Bronchial epithelial cell (primary cell): ENCODE measurements around the gene PLIN4. TPM values are rescaled to one million over a fixed set of nuclear protein-coding genes. Genes with fewer than 3 reads are reported as not detected.

ENCODE experiments used
- DNase-seq: peaks from one replicate; pipeline ENCODE4 v3.0.0-alpha.2; 2010; ENCODE audit warnings: low read depth
- FAIRE-seq: peaks from 2 replicates; lab custom pipeline; 2011; peaks lifted over from hg19 to GRCh38; lab: Jason Lieb, UNC
- H3K27me3 ChIP-seq: 2 replicates; pipeline ENCODE4 v1.5.1; 2011; ENCODE audit warnings: low read length; ENCODE audit not compliant: control insufficient read depth, insufficient read depth
- H3K36me3 ChIP-seq: 2 replicates; pipeline ENCODE4 v1.5.1; 2011; ENCODE audit warnings: low read length; ENCODE audit not compliant: control insufficient read depth, insufficient read depth
- H3K4me3 ChIP-seq: 2 replicates; pipeline ENCODE4 v1.5.1; 2011; ENCODE audit warnings: mild to moderate bottlenecking, low read depth, low read length, control low read depth
- total RNA-seq: library from RNA; depleted of rRNA; stranded (reverse); fragments of >200 nt; gene quantifications from 2 replicates; pipeline ENCODE4 v1.2.1, GENCODE V29; 2014
- TF ChIP-seq, protein P1 (sequence below): IDR thresholded peaks from 2 replicates; pipeline ENCODE4 v1.5.1; 2011; ENCODE audit warnings: mild to moderate bottlenecking, moderate library complexity, low read length, control low read depth, inconsistent platforms; ENCODE audit not compliant: insufficient read depth, severe bottlenecking

The PLIN4 gene
- total RNA-seq, 1 donor from 2014 or later, result 4.7 TPM

DNA sequence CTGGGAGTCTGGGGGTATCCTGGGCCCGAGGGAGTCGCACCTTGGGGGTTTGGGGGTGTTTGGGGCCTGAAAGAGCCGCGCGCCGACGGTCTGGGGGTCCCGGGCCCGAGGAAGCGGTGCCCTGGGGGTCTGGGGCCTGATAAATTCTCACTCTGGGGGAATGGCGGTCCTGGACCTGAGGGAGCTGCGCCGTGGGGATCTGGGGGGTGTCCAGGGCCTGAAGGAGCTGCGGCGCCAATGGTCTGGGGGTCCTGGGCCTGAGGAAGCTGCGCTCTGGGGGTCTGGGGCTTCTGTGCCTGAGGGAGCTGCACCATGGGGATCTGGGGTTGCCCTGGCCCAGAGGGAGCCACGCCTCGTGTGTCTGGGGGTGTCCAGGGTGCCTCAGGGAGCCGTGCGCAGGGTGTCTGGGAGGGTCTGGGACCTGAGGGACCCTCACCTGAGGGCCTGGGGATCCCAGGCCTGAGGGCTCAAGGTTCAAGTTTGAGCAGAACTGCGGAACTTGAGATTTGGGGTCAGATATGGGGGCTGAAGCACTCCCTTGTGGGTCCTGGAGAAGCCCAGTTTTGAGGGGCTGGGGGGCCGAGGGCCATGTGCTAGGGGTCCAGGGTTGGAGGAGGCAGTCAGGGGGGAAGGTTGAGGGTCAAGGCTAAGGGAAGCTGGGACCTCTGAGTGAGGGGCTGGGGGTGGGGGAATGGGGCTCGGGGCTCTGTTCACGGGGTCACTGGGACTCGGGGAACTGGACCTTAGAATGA, 45.1 kb downstream of the PLIN4 start:
- TF ChIP-seq, protein P1, sequence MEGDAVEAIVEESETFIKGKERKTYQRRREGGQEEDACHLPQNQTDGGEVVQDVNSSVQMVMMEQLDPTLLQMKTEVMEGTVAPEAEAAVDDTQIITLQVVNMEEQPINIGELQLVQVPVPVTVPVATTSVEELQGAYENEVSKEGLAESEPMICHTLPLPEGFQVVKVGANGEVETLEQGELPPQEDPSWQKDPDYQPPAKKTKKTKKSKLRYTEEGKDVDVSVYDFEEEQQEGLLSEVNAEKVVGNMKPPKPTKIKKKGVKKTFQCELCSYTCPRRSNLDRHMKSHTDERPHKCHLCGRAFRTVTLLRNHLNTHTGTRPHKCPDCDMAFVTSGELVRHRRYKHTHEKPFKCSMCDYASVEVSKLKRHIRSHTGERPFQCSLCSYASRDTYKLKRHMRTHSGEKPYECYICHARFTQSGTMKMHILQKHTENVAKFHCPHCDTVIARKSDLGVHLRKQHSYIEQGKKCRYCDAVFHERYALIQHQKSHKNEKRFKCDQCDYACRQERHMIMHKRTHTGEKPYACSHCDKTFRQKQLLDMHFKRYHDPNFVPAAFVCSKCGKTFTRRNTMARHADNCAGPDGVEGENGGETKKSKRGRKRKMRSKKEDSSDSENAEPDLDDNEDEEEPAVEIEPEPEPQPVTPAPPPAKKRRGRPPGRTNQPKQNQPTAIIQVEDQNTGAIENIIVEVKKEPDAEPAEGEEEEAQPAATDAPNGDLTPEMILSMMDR, result no peak
- no peak for DNase-seq
- H3K4me3 ChIP-seq, result peak overlapping the region; percentile 78
- peaks cover 12% of the 10 kb centered on the region for H3K36me3 ChIP-seq
- FAIRE-seq, result no peak
- H3K27me3 ChIP-seq, result no peaks in the 10 kb centered on the region

DNA sequence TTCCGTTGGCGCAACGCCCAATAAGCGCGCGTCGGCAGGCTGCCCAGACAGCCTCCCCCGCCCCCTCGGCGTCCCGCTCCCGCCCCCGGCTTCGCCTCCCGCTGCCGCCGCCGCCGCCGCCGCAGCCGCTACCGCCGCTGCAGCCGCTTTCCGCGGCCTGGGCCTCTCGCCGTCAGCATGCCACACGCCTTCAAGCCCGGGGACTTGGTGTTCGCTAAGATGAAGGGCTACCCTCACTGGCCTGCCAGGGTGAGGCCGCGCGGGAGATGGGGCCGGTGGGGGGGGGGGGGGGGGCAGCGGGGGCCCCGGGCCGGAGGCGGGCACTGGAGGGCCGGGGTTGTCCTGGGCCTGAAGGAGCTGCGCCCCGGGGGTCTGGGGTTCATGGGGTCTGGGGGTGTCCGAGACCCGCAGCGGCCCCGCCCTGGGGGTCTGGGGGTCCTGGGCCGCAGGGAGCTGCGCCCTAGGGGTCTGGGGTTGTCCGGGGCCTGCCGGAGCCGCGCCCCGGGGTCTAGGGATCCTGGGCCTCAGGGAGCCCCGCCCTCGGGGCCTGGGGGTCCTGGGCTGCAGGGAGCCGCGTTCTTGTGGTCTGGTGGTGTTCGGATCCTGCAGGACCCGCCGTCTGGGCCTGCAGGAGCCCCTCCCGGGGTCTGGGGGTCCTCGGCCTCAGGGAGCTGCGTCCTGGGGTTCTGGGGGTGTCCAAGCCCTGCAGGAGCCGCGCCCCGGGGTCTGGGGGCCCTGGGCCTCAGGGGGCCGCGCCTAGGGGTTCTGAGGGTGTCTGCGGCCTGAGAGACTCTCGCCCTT, 45.9 kb downstream of the PLIN4 start, which contains the start of gene HDGFL2:
Gene HDGFL2, plus strand, starts transcription at position 124 of the 801 bp plus-strand sequence. Its CDS starts 54 bp downstream, at position 178.
- no peak for FAIRE-seq
- TF ChIP-seq, protein P1, result no peak
- Histone ChIP-seq H3K4me3 (peak within 1 kb of the TSS; percentile 78), H3K27me3 (no peaks in the 10 kb centered on the region), H3K36me3 (peaks cover 10% of the 10 kb centered on the region)
- DNase-seq, result no peak

DNA sequence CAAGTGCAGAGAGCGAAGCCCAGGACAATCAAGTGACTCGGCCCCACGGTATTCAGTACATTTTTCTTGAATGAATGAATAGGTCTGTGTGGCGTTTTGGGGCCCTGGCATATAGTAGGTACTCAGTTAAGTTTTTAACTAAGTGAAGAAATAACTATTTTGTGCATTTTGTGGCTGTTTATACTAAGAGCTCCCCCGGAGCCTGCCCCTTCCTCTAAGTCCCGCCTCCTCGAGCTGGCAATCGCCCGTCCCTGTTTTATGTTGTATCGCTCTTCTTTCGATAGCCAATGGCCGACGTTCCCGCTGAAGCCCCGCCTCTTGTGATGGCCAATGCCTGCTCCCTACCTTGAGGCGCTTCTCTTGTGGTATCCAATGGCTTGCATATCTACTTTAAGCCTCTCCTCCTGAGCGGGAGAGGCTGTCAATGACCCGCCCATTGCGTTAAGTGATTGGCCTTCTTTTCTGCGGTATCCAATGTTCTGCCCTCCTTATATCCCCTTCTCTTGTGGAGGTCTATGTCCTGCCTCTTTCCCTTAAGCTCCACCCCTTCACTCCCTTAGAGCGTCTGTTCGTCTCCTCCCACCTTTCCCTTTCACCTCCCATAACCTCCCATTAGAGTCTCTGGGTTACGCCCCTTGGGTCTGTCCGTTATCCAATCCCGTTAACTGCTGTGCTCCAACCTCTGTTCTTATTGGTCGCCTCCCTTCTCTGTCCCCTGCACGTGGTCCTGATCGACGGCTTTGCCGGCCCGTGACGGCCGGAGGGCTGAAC, 46.7 kb downstream of the PLIN4 start:
- peaks cover 7% of the 10 kb centered on the region for H3K36me3 ChIP-seq

DNA sequence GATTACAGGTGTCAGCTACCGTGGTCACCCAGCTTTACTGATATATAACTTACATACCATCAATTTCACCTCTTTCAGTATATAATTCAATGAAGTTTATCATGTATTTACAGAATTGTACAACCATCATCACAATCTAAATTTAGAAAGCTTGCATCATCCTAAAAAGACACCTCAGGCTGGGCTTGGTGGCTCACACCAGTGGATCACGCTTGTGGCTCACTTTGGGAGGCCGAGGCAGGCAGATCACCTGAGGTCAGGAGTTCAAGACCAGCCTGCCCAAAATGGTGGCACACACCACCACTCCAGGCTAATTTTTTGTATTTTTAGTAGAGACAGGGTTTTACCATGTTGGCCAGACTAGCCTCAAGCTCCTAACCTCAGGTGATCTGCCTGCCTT, 50.5 kb downstream of the PLIN4 start:
- H3K27me3 ChIP-seq, result no peaks in the 10 kb centered on the region
- no peak for FAIRE-seq
- TF ChIP-seq, protein P1, result no peak
- DNase-seq, result no peak
- no peaks in the 10 kb centered on the region for H3K36me3 ChIP-seq
- H3K4me3 ChIP-seq, result no peak overlapping the region

More for the DNA sequence above, 46.7 kb downstream of the PLIN4 start:
- FAIRE-seq (peak; percentile 98), DNase-seq (peak; percentile 100)
- no peaks in the 10 kb centered on the region for H3K27me3 ChIP-seq
- TF ChIP-seq, protein P1, result no peak
- peak overlapping the region; percentile 48 for H3K4me3 ChIP-seq

DNA sequence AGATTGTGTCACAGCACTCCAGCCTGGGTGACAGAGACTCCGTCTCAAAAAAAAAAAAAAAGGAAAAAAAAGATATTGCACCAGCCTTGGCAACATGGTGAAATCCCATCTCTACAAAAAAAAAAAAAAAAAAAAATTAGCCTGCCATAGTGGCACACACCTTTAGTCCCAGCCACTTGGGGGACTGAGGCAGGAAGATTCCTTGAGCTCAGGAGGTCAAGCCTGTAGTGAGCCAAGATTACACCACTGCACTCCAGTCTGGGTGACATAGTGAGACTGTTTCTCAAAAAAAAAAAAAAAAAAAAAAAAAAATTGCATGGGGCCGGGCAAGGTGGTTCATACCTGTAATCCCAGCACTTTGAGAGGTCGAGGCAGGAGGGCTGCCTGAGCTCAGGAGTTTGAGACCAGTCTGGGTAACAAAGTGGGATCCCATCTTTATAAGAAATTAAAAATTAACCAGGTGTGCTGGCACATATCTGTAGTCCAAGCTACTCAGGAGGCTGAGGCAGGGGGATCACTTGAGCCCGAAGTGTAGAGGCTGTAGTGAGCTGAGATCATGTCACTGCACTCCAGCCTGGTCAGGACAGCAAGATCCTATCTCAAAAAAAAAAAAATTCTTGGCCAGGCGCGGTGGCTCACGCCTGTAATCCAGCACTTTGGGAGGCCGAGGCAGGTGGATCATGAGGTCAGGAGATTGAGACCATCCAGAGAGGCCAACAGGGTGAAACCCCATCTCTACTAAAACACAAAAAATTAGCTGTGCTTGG, 53.3 kb downstream of the PLIN4 start:
- no peak for FAIRE-seq
- Histone ChIP-seq H3K36me3 (no peaks in the 10 kb centered on the region), H3K27me3 (no peaks in the 10 kb centered on the region), H3K4me3 (no peak overlapping the region)
- DNase-seq, result no peak
- TF ChIP-seq, protein P1, result no peak
